Naive B cell (primary cell): ENCODE results near the gene KRT33B. TPM values are rescaled to one million over a fixed set of nuclear protein-coding genes. Genes with fewer than 3 reads are reported as not detected.

ENCODE experiments used
- ATAC-seq, 2 donors: fragments of 150-1000 bp; cut with Tn5 transposase; 2 replicates each; pipeline ENCODE4 v1.10.0; 2021; ENCODE audit warnings: low read depth in 2 of 2, mild to moderate bottlenecking in 2 of 2, moderate library complexity in 2 of 2
- DNase-seq: peaks from one replicate; pipeline ENCODE4 v3.0.0; 2022
- H3K27ac Mint-ChIP-seq, 6 donors: one replicate each; pipeline ENCODE4 v1.8.0; 2020 to 2022; ENCODE audit warnings: mild to moderate bottlenecking in 6 of 6, mixed read lengths in 6 of 6, moderate library complexity in 5 of 6, inconsistent platforms in 2 of 6
- H3K27me3 Mint-ChIP-seq, 3 donors: one replicate each; pipeline ENCODE4 v1.8.0; 2021 to 2022; ENCODE audit warnings: mixed read lengths in 3 of 3, mild to moderate bottlenecking in 1 of 3
- H3K36me3 Mint-ChIP-seq, 2 donors: one replicate each; pipeline ENCODE4 v1.8.0; 2020 to 2022; ENCODE audit warnings: mixed read lengths in 2 of 2, inconsistent platforms in 1 of 2, mild to moderate bottlenecking in 1 of 2
- H3K4me1 Mint-ChIP-seq, 3 donors: one replicate each; pipeline ENCODE4 v1.8.0; 2020 to 2022; ENCODE audit warnings: mixed read lengths in 3 of 3, inconsistent platforms in 1 of 3, mild to moderate bottlenecking in 1 of 3, moderate library complexity in 1 of 3
- H3K4me3 Mint-ChIP-seq, 8 donors: one replicate each; pipeline ENCODE4 v1.8.0; 2020 to 2022; ENCODE audit warnings: mild to moderate bottlenecking in 8 of 8, mixed read lengths in 8 of 8, moderate library complexity in 8 of 8, inconsistent platforms in 2 of 8
- H3K9me3 Mint-ChIP-seq, 7 donors: one replicate each; pipeline ENCODE4 v1.8.0; 2020 to 2022; ENCODE audit warnings: mixed read lengths in 7 of 7, mild to moderate bottlenecking in 5 of 7, inconsistent platforms in 2 of 7, moderate library complexity in 1 of 7
- polyA plus RNA-seq, 6 donors: library from polyadenylated mRNA; unstranded; fragments of 300-500 nt; fragmentation: Illumina TruSeq; gene quantifications; one replicate each; pipeline ENCODE4 v1.2.3, GENCODE V29; 2021; ENCODE audit warnings: low read depth in 6 of 6

The KRT33B gene
- polyA plus RNA-seq, 6 donors from 2014 or later = not detected

DNA sequence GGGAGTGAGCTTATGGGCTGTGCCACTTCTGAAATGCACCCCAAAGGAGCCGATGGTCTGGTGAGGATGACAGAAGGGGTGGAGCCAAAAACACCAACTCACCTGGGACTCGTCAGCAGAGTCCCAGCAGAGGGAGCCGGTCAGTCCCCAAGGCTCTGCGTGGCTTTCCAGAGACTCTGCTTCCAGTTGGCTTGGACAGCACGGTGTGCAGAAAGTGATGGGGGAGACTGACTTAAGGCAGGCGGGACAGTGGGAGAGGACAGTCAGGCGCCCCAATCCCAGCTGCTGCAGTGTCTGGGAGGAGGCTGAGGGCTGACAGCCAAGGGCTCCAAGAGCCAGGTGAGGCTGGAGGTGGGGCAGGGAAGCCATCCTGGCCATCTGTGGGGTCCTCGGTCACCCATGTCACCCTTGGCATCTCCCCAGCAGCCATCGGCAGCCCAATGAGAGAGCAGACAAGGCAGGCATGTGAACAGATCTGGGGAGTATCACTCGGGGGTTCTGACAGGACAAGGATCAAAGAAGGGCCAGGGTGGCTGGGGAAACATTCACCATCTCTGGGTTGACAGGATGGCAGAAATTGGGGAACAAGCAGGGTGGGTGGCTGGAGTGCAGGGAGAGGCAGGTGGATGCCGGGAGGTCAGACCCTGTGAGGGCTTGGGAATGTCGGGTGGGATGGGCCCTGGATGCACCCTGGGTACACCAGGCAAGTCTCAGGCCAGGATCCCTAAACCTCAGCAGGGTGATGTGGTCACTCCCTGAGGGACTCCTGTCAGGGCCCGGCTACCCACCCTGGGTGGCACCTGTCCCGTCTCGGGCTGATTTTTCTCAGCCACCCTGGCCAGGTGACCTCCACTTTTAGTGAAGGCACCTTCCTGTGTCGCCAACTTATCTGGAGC, 45.2 kb downstream of the KRT33B start:
- H3K4me1 Mint-ChIP-seq = peaks cover 8 to 29% (median 19%) of the 10 kb centered on the region in 3 donors
- no peak overlapping the region for H3K4me3 Mint-ChIP-seq
- no peak for ATAC-seq

DNA sequence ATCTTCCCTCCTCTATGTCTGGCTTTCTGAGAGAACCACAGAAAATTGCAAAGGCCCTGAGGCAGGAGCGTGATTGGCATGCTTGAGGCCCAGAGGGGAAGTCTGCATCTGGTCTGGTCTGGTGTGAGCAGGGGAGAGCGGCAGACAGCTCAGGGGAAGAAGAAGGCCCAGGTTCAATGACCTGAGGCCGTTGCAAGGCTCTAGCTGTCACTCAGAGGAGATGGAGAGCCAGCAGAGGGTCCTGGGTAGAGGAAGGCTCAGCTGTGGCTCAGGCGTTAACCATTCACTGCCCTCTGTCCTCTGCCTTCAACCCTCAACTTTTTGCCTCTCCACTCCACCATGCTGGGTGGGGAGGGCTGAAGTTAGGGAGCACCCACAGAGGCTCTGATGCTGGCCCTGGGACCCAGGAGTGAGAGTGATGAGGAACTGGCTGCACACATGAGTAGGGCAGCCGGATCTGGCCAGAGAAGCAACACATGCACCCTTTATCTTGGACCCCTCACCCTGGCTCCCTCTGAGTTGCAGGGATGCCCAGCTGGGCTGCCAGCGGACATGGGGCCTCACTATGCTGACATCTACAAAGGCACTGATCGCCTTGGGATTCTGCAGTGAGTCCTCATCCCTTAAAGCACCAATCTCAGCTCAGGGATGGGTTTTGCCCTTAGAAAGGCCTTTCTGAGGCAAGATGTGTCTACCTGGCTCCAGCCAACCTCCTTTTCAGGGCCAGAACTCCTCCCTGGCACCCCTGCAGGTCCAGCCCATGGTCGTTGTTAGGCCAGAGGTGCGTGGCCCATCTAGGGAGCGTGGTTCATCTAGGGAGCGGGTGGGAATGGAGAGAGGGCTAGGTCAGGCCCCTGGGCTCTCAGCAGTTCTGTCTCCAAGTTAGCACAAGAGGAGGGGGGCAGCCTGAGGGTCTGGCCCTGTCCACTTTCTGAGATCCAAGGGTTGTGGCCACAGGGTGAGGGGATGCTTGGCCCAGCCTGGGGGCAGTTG, 46.4 kb downstream of the KRT33B start:
- Mint-ChIP-seq H3K36me3 (peaks cover 0 to 11% of the 10 kb centered on the region in 2 donors), H3K4me1 (peaks cover 8 to 29% (median 14%) of the 10 kb centered on the region in 3 donors), H3K4me3 (no peak overlapping the region), H3K9me3 (peaks cover 3 to 22% (median 13%) of the 10 kb centered on the region in 7 donors), H3K27ac (peak overlapping the region in 5 of 6 donors; percentile 40 to 91 (median 63)), H3K27me3 (peaks cover 0 to 8% (median 0%) of the 10 kb centered on the region in 3 donors)
- DNase-seq = no peak
- ATAC-seq = no peak

More for the DNA sequence above, 45.2 kb downstream of the KRT33B start:
- peak overlapping the region in 2 of 6 donors; percentile 63 to 82 for H3K27ac Mint-ChIP-seq
- peaks cover 0 to 8% (median 0%) of the 10 kb centered on the region in 3 donors for H3K27me3 Mint-ChIP-seq
- H3K36me3 Mint-ChIP-seq = peaks cover 0 to 6% of the 10 kb centered on the region in 2 donors
- peaks cover 3 to 17% (median 8%) of the 10 kb centered on the region in 7 donors for H3K9me3 Mint-ChIP-seq
- no peak for DNase-seq

DNA sequence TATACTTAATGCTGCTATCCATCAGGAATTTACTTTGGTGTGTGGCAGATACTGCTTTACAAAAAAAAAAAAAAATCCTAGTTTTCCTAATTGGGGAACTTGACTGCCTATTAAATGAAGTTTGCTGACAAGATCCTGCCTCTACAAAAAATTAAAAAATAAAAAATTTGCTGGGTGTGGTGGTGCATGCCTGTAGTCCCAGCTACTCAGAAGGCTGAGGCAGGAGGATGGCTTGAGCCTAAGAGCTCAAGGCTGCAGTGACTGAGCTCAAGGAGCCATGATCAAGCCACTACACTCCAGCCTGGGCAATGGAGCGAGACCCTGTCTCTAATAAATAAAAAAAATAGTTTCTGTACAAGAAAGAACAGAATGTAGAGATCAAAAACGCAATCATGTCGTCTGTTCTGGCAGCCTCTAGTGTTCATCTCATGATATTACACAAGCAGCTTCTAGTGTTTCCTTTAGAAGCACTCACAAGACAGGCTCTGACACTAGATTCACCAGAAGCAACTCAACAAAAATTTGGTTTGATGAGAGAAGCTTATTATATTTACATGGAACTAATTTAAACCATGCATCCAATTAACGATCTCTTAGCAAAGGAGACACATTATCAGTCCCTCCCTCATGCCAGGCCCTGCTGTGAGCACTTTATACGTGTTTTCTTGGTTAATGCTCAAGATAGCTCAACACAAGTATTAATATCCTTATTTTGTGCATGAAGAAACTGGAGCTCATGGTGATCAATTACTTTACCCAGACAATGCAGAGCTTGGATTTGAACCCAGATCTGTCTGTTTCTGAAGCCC, 47.3 kb downstream of the KRT33B start:
- Mint-ChIP-seq H3K4me3 (peak overlapping the region in 2 of 8 donors; percentile 3 to 69), H3K4me1 (peaks cover 8 to 27% (median 14%) of the 10 kb centered on the region in 3 donors), H3K9me3 (peaks cover 3 to 22% (median 13%) of the 10 kb centered on the region in 7 donors), H3K36me3 (peaks cover 0 to 11% of the 10 kb centered on the region in 2 donors), H3K27me3 (peaks cover 0 to 8% (median 0%) of the 10 kb centered on the region in 3 donors), H3K27ac (peak overlapping the region in 4 of 6 donors; percentile 14 to 91 (median 28))
- ATAC-seq (peak; percentile 73 to 87), DNase-seq (peak; percentile 65)

DNA sequence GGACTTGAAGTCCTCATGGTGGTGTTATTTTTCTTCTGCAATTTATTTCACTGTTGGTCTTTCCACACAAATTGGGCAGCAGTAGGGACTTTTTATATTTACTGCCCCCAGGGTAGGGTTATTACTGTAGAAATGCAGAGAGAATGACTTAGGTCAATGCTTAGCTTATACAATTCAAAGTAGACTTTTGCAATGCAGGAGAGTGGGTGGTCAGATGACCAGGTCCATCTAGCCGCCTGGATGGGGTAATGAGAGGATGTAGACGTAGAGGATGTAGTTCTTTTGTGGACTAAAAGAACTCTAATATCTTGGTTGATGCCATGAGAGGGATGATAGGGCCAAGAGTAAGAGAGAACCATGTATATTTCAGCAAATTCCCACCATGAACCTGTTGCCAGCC, 51.4 kb downstream of the KRT33B start:
- peaks cover 3 to 22% (median 13%) of the 10 kb centered on the region in 7 donors for H3K9me3 Mint-ChIP-seq
- DNase-seq (no peak), ATAC-seq (no peak)
- no peak overlapping the region for H3K27ac Mint-ChIP-seq
- peaks cover 0 to 14% (median 5%) of the 10 kb centered on the region in 3 donors for H3K27me3 Mint-ChIP-seq
- no peak overlapping the region for H3K4me3 Mint-ChIP-seq
- peaks cover 0 to 11% of the 10 kb centered on the region in 2 donors for H3K36me3 Mint-ChIP-seq
- H3K4me1 Mint-ChIP-seq = peaks cover 4 to 20% (median 8%) of the 10 kb centered on the region in 3 donors

DNA sequence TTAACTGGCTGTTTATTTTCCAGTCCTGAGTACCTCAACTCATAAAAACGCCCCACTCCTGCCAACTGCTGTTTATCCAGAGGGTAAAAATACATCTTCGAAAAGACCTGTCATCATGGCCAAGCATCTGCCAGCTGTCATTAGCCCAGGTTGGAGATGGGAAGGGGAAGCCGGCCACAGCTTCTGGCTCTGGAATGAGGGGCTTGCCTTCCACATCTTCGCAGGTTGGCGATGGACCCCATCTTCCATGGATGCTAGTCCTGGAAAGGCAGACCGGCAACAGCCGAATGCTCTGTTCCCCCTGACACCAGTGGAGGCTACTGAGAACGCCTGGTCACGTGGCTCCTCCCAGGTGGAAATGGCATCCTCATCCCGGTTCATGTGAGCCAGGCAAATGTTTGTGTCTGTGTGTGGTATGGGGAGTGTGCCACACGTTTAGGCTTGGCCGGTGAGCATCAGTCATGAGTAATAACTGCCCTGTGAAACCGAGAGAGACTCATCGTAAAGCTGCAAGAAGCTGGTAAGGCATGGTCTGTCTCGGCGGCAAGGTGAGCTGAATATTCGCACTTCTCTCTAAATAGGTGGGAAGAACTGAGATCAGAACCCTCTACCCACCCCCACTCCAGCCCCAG, 53.7 kb downstream of the KRT33B start:
- Mint-ChIP-seq H3K27me3 (peaks cover 0 to 14% (median 5%) of the 10 kb centered on the region in 3 donors), H3K9me3 (peaks cover 3 to 20% (median 13%) of the 10 kb centered on the region in 7 donors), H3K36me3 (peaks cover 0 to 11% of the 10 kb centered on the region in 2 donors), H3K27ac (no peak overlapping the region), H3K4me3 (no peak overlapping the region), H3K4me1 (peaks cover 0 to 8% (median 3%) of the 10 kb centered on the region in 3 donors)
- DNase-seq = no peak
- no peak for ATAC-seq

DNA sequence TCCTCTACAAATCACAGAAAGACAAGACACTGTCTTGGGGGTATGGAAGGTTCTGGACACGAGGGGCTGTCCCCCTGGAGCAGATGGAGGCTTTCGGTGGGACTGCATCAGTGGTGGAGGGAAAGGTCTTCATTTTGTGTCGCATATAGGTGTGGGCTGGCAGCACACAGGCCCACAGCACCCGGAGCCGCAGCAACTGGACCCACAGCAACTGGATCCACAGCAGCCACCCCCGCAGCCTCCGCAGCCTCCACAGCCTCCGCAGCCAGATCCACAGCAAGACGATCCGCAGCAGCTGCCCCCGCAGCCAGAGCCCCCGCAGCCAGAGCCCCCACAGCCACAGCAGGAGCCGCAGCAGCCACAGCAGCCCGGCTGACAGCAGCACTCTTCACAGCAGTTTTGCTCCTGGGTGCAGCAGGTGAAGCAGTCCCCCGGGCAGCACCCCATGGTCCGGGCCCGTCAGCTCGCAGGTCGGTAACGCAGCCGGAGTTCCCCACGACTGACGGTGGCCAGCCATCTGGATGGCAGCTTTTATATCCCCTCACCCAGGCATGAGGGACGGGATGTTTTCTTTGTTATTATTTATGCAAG, 54.3 kb downstream of the KRT33B start, which contains the start of gene KRTAP17-1:
KRTAP17-1 (minus strand) TSS at position 507 of the 591 bp plus-strand sequence; CDS start at position 447, 60 bp downstream.
- peaks cover 0 to 9% (median 7%) of the 10 kb centered on the region in 3 donors for H3K4me1 Mint-ChIP-seq
- ATAC-seq (no peak), DNase-seq (no peak)
- H3K4me3 Mint-ChIP-seq = no peak within 1 kb of the TSS
- H3K9me3 Mint-ChIP-seq = peaks cover 0 to 14% (median 13%) of the 10 kb centered on the region in 7 donors
- H3K27ac Mint-ChIP-seq = peak within 1 kb of the TSS in 1 of 6 donors; percentile 61
- H3K36me3 Mint-ChIP-seq = peaks cover 0 to 11% of the 10 kb centered on the region in 2 donors
- H3K27me3 Mint-ChIP-seq = peaks cover 0 to 14% (median 5%) of the 10 kb centered on the region in 3 donors

Other genes with a start within 250 kb of the KRT33B start
- gene KRTAP4-12, start 245.6 kb downstream of the KRT33B start, polyA plus RNA-seq = 1 to 10 TPM in 2 of 6 donors, under 1 TPM in 2, not detected in 2; 0.30 to 3.3 (median 1.3) TPM
- 1 to 10 TPM in 2 of 6 donors, not detected in 4; 1.6 to 2.0 TPM for gene KRTAP4-6, start 229.3 kb downstream of the KRT33B start, polyA plus RNA-seq
- not detected for gene KRTAP4-5, start 220.0 kb downstream of the KRT33B start, polyA plus RNA-seq
- gene KRTAP4-4, start 209.1 kb downstream of the KRT33B start, polyA plus RNA-seq = not detected
- gene KRTAP4-3, start 201.6 kb downstream of the KRT33B start, polyA plus RNA-seq = not detected
- gene KRTAP4-2, start 191.6 kb downstream of the KRT33B start, polyA plus RNA-seq = not detected
- not detected for gene KRTAP4-1, start 184.9 kb downstream of the KRT33B start, polyA plus RNA-seq
- gene KRTAP9-1, start 179.9 kb downstream of the KRT33B start, polyA plus RNA-seq = not detected
- not detected for gene KRTAP9-2, start 143.2 kb downstream of the KRT33B start, polyA plus RNA-seq
- not detected for gene KRTAP9-3, start 137.4 kb downstream of the KRT33B start, polyA plus RNA-seq
- gene KRTAP9-8, start 131.8 kb downstream of the KRT33B start, polyA plus RNA-seq = not detected
- not detected for gene KRTAP9-4, start 120.1 kb downstream of the KRT33B start, polyA plus RNA-seq
- gene KRTAP9-9, start 114.4 kb downstream of the KRT33B start, polyA plus RNA-seq = not detected
- not detected for gene KRTAP9-6, start 104.4 kb downstream of the KRT33B start, polyA plus RNA-seq
- not detected for gene KRTAP9-7, start 94.1 kb downstream of the KRT33B start, polyA plus RNA-seq
- gene KRTAP29-1, start 67.0 kb downstream of the KRT33B start, polyA plus RNA-seq = not detected
- 1 to 10 TPM in 1 of 6 donors, under 1 TPM in 3, not detected in 2; 0.38 to 2.0 (median 0.55) TPM for gene KRTAP16-1, start 60.5 kb downstream of the KRT33B start, polyA plus RNA-seq
- not detected for gene KRTAP17-1, start 54.1 kb downstream of the KRT33B start, polyA plus RNA-seq
- not detected for gene KRT33A, start 19.0 kb downstream of the KRT33B start, polyA plus RNA-seq
- not detected for gene KRT34, start 12.5 kb upstream of the KRT33B start, polyA plus RNA-seq
- gene KRT31, start 27.8 kb upstream of the KRT33B start, polyA plus RNA-seq = not detected
- not detected for gene KRT37, start 54.8 kb upstream of the KRT33B start, polyA plus RNA-seq
- gene KRT38, start 71.2 kb upstream of the KRT33B start, polyA plus RNA-seq = not detected
- gene KRT32, start 97.6 kb upstream of the KRT33B start, polyA plus RNA-seq = not detected
- gene KRT35, start 111.3 kb upstream of the KRT33B start, polyA plus RNA-seq = not detected
- not detected for gene KRT36, start 120.1 kb upstream of the KRT33B start, polyA plus RNA-seq
- not detected for gene KRT13, start 135.8 kb upstream of the KRT33B start, polyA plus RNA-seq
- not detected for gene KRT15, start 149.1 kb upstream of the KRT33B start, polyA plus RNA-seq
- gene KRT19, start 158.5 kb upstream of the KRT33B start, polyA plus RNA-seq = not detected
- gene KRT9, start 202.2 kb upstream of the KRT33B start, polyA plus RNA-seq = not detected
- not detected for gene KRT14, start 217.1 kb upstream of the KRT33B start, polyA plus RNA-seq
- not detected for gene KRT16, start 243.0 kb upstream of the KRT33B start, polyA plus RNA-seq